Putamen (tissue), 1 donor: Measurements from ENCODE around the gene SNX24.

Source experiments
- DNase-seq: peaks from one replicate; pipeline ENCODE4 v3.0.0-alpha.2; 2016; ENCODE audit warnings: low spot score

Gene SNX24

GRCh38 chr5:123014689-123015088 is 169.3 kb downstream of the SNX24 start:
- no peak for DNase-seq

DNA sequence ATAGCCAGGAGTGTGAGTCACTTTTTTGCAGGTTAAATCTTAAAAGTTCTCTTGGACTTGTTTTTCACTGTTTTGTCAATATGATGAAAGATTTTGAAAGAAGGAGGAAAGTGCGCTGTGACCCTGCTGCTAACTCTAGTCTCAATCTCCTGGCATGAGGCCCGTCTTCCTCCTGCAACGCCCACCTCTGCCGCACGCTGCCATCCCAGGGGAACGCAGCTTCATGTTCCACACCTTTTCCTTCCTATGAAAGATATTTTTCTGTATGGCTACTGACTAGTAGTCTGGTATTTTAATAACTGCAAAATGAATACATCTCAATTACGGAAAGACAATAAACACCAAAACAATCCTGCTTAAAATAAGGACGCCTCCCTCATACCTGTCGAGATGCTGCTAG is 182.8 kb downstream of the SNX24 start:
- DNase-seq, result no peak

- no peak for DNase-seq
Measured at GRCh38 chr5:123033157-123033671, 187.8 kb downstream of the SNX24 start.

DNA sequence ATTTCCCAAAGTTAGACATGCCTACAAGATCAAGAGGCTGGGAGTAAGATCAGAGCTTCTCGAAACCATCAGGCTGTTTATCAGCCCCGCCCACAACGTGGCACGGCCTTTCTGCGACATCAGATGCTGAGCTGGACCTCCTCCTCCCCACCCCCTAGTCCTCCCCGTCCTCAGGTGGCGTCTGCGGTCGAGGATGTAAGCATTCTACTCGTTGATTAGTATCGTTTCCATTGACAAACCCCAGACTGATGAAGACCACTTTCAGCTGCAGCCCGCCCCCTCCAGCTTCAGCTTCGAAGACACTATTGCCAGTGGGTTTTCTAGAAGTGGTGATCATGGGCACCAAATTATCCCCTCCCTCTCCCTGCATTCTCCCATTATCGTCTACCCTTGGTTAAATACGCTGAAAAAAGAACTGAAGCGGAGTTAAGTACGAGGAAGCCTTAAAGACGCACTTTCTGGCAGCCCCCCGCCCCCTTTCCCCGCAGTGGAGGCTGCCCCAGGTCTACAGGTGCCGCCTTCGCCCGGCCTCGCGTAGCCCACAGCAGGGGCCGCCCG is 190.0 kb downstream of the SNX24 start:
- no peak for DNase-seq

- DNase-seq, result no peak
Measured at GRCh38 chr5:123035918-123036390, 190.5 kb downstream of the SNX24 start.

DNA sequence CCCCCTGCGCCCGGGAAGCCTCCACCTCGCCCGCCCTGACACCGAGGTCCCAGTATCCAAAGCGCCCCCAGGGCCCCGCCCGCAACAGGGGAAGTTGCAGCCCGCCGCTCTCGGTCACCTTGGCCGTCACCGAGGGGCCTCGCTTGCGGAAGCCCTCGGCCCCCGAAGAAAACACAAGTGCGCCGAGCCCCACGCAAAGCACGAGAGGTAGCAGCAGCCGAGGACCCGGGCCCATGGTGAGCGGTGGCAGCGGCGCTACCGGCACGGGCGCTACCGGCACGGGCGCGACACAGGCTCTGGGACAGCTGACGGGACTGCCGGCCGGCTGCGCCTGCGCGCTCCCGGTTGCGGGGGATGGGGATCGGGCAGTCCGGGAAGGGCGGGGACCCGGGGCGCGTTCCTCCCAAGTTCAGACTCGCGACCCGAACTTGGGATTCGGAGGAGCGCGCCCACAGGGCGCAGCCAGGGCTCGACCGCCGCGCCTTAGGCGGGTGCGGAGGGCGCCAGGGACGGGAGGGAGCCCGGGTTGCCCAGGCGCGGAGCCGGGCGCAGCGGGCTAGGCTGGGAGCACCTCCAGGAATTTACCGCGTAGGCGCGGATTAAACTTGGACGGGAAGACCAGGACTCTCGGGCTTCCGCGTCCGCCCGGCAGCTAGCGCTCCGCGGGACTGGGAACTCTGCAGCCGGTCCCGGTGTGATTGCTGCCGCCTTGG is 191.1 kb downstream of the SNX24 start, which contains the start of gene PPIC:
PPIC (minus strand) TSS at position 335 of the 713 bp plus-strand sequence; CDS start at position 235, 100 bp downstream.
- peak; percentile 30 for DNase-seq

GRCh38 chr5:123037104-123037418 is 191.6 kb downstream of the SNX24 start:
- no peak for DNase-seq

GRCh38 chr5:123039673-123040072 is 194.3 kb downstream of the SNX24 start:
- DNase-seq, result no peak

DNA sequence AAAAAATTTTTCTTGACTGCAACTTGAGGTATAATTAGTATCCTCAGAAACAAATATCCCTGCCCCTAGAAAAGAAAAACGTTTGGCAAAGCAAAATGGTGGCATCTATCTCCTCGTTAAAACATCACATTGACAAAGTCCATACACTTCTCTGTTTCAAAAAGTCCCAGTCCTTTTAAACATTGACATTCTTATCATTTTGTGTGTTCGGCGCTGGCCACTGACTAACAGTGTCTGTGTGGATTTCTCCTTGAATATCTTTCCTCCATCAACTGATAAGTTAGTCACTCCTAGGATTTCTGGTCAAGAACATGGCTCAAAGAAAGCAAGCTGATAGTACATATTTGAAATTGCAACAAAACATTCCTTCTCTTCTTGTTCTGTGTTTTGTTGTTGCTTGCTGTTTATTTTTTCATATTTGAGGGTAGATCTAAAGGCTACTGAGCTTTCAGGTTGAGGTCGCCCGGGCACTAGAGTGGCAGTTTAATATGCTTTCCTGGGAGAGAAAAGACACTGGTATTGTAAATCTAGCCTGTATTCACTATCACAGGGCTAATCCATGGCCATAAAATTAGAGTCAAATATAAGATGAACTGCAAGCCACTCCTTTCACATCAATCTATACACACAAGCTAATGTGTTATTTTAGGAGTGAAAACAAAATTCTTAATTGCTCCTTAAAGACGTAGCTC is 199.7 kb downstream of the SNX24 start:
- no peak for DNase-seq

DNA sequence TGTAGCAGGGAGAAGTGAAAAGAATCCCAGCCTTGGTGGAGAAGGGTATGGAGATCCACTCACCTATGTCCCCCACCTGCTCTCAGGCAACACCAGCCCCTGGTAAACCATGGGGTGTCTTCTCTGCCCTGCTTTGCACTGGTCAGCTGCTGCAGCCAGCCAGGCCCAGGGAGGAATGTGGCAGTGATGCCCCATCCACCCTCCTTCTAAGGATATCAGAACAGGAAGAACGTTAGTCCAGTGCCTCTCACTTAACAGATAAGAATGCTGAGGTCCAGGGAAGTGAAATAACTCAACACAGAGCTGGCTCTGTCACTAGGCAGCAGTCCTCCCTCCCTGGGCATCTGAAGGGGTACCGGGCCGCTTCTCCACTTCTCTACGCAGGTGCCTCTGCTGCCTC is 200.8 kb downstream of the SNX24 start:
- no peak for DNase-seq

- no peak for DNase-seq
Measured at GRCh38 chr5:123047706-123048105, 202.3 kb downstream of the SNX24 start.

DNA sequence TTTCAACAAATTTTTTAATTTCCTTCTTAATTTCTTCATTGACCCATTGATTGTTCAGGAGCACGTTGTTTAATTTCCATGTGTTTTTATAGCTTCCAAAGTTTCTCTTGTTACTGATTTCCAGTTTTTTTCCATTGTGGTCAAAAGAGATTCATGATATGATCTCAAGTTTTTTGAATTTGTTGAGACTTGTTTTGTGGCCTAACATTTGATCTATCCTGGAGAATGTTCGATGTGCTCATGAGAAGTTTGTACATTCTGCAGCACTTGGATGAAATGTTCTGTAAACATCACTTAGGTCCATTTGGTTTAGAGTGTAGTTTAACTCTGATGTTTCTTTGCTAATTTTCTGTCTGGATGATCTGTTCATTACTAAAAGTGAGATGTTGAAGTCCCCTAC is 205.8 kb downstream of the SNX24 start:
- DNase-seq, result no peak
